K562 (cell line): ENCODE results near the gene COL9A3. TPM values are rescaled to one million over a fixed set of nuclear protein-coding genes. Genes with fewer than 3 reads are reported as not detected.
A peak's percentile ranks its signal among the peaks of the same experiment; 100 is the strongest.

Experiments used
- ATAC-seq: fragments of 200-7000 bp; cut with Tn5 transposase; 3 replicates; pipeline ENCODE4 v1.9.1; 2020; ENCODE audit warnings: moderate library complexity
- BruUV-seq: library from RNA; stranded (reverse); fragments of 400-500 nt; replicated peaks from 2 replicates; lab custom pipeline; 2021; lab: Mats Ljungman, UMichigan
- CTCF ChIA-PET: fragments of 300-600 bp; formaldehyde crosslinking; extraction: SDS; loops from one replicate; lab custom pipeline; 2021; ENCODE audit warnings: low intra/inter-chr PET ratio; lab: Yijun Ruan, JAX
- POLR2A ChIA-PET: fragments of 300-600, 350-650 bp; sonication (Branson Sonifier 250); formaldehyde crosslinking; extraction: SDS; loops from one replicate; lab custom pipeline; 2021; ENCODE audit warnings: antibody characterized with exemption, inconsistent platforms; lab: Yijun Ruan, JAX
- DNase-seq, 4 experiments: peaks; one replicate each; pipeline versions ENCODE4 v3.0.0 to v3.0.0-alpha.2; 2011 to 2018; ENCODE audit warnings: low spot score in 3 of 4, mixed read lengths in 3 of 4; ENCODE audit errors: extremely low read depth in 1 of 4
- FAIRE-seq: peaks from 2 replicates; lab custom pipeline; 2011; peaks lifted over from hg19 to GRCh38; lab: Jason Lieb, UNC
- H2AFZ ChIP-seq: 2 replicates; pipeline ENCODE4 v1.6.0; 2011; ENCODE audit warnings: low read depth, low read length, control low read depth, inconsistent platforms
- H3K27ac ChIP-seq: fragments of 200-600 bp; 3 replicates; pipeline ENCODE4 v1.8.0; 2011; ENCODE audit warnings: low read depth, mild to moderate bottlenecking, control low read depth, inconsistent platforms, low read length, moderate library complexity, mixed read lengths; ENCODE audit errors: extremely low read depth
- H3K27me3 ChIP-seq, 2 experiments: fragments of 300-600 bp in 1 of 2; 2 replicates in 1 of 2; 3 replicates in 1 of 2; pipeline versions ENCODE4 v1.6.0 to v1.8.0; 2011; ENCODE audit warnings: inconsistent platforms in 2 of 2, low read length in 2 of 2, mild to moderate bottlenecking in 1 of 2, mixed read lengths in 1 of 2, moderate library complexity in 1 of 2; ENCODE audit not compliant: control insufficient read depth in 2 of 2, insufficient read depth in 2 of 2
- H3K36me3 ChIP-seq: fragments of 300-600 bp; 3 replicates; pipeline ENCODE4 v1.8.0; 2011; ENCODE audit warnings: mild to moderate bottlenecking, low read length, inconsistent platforms; ENCODE audit not compliant: control insufficient read depth, insufficient read depth
- H3K4me1 ChIP-seq, 2 experiments: fragments of 200-600 bp in 1 of 2; replicated peaks in 1 of 2; 2 replicates in 1 of 2; 3 replicates in 1 of 2; pipeline versions ENCODE4 v1.5.1 to v1.8.0; 2011; ENCODE audit warnings: inconsistent platforms in 2 of 2, low read length in 2 of 2, mild to moderate bottlenecking in 1 of 2, mixed read lengths in 1 of 2, moderate library complexity in 1 of 2; ENCODE audit not compliant: control insufficient read depth in 2 of 2, insufficient read depth in 2 of 2
- H3K4me2 ChIP-seq: 2 replicates; pipeline ENCODE4 v1.6.1; 2011; ENCODE audit warnings: low read length, control low read depth, inconsistent platforms, mixed read lengths; ENCODE audit not compliant: insufficient read depth
- H3K4me3 ChIP-seq: fragments of 200-600 bp; sonication (generic), shearing (Covaris generic); 2 replicates; pipeline ENCODE4 v1.5.1; 2016; ENCODE audit warnings: control low read depth, inconsistent platforms
- H3K79me2 ChIP-seq: fragments of 200-600 bp; 3 replicates; pipeline ENCODE4 v1.8.0; 2011; ENCODE audit warnings: low read length, inconsistent platforms; ENCODE audit not compliant: control insufficient read depth, insufficient read depth
- H3K9ac ChIP-seq, 2 experiments: 2 replicates each; pipeline versions ENCODE4 v1.6.0 to v1.6.1; 2011; ENCODE audit warnings: low read depth in 2 of 2, low read length in 2 of 2, control low read depth in 1 of 2, inconsistent platforms in 1 of 2, mild to moderate bottlenecking in 1 of 2, mixed read lengths in 1 of 2; ENCODE audit not compliant: insufficient read depth in 1 of 2
- H3K9me1 ChIP-seq: one replicate; pipeline ENCODE4 v1.6.0; 2011; ENCODE audit warnings: inconsistent platforms, mild to moderate bottlenecking, low read length, moderate library complexity; ENCODE audit not compliant: control insufficient read depth, insufficient read depth
- H3K9me3 ChIP-seq: replicated peaks from 2 replicates; pipeline ENCODE4 v1.5.1; 2011; ENCODE audit warnings: low read depth, low read length, inconsistent platforms; ENCODE audit not compliant: control insufficient read depth, insufficient read depth
- H4K20me1 ChIP-seq: replicated peaks from 2 replicates; pipeline ENCODE4 v1.6.1; 2011; ENCODE audit warnings: low read length, inconsistent platforms, mixed read lengths; ENCODE audit not compliant: control insufficient read depth, insufficient read depth
- CEBPG ChIP-seq, 3 experiments: fragments of 200-800 bp in 1 of 3; sonication (Bioruptor generic) in 1 of 3; sonication (generic) in 1 of 3; formaldehyde crosslinking in 1 of 3; IDR thresholded peaks in 2 of 3; conservative IDR thresholded peaks in 1 of 3; 2 replicates each; pipeline versions ENCODE4 v1.6.1 to v1.8.0; 2016 to 2022; ENCODE audit warnings: missing compliant biosample characterization in 2 of 3, missing genetic modification characterization in 2 of 3, mild to moderate bottlenecking in 1 of 3, missing genetic modification reagents in 1 of 3
- MED1 ChIP-seq: sonication (generic); formaldehyde crosslinking; IDR thresholded peaks from 2 replicates; pipeline ENCODE4 v1.8.1; 2023; ENCODE audit warnings: missing genetic modification reagents, borderline replicate concordance
- NR2C1 ChIP-seq, 2 experiments: fragments of 450-650 bp; IDR thresholded peaks; 2 replicates each; pipeline ENCODE4 v1.6.1; 2017; ENCODE audit warnings: mild to moderate bottlenecking in 2 of 2, antibody characterized with exemption in 1 of 2, inconsistent platforms in 1 of 2, missing compliant biosample characterization in 1 of 2, missing genetic modification characterization in 1 of 2
- RBFOX2 ChIP-seq: fragments of 200-400 bp; formaldehyde crosslinking; IDR thresholded peaks from 2 replicates; pipeline ENCODE4 v1.6.1; 2017; ENCODE audit warnings: low read depth, mild to moderate bottlenecking, low read length, moderate library complexity
- whole genome bisulfite sequencing: fragments of 100-300 bp; shearing (Covaris generic); methylation state at CpG from one replicate; pipeline ENCODE4 v1.1.6; 2016; ENCODE audit warnings: low coverage, mixed read lengths; ENCODE audit not compliant: insufficient coverage; ENCODE audit errors: missing lambda C conversion rate; 5-methylcytosine and 5-hydroxymethylcytosine counted together
- in situ Hi-C: fragments of 300-500 bp; cut with MboI; formaldehyde crosslinking; loops from 4 replicates; pipeline ENCODE4 v1.15.0; 2018; ENCODE audit warnings: inconsistent platforms, mixed read lengths
- intact Hi-C: fragments of 100-400 bp; cut with micrococcal nuclease; formaldehyde crosslinking; loops from 2 replicates; pipeline ENCODE4 v1.14.2; 2022
- polyA plus RNA-seq, 8 experiments: library from polyadenylated mRNA; depleted of rRNA in 4 of 8; stranded (reverse) in 5 of 8; unstranded in 3 of 8; fragments of >200 nt; fragmentation: Nextera tagmentation in 2 of 8; fragmentation: Illumina TruSeq in 1 of 8; extraction: Ambion mirVana in 2 of 8; extraction: Trizol in 1 of 8; gene quantifications; 2 replicates each; pipeline versions ENCODE4 v1.2.1 to v1.2.3, GENCODE V29; 2011 to 2014; ENCODE audit warnings: inconsistent platforms in 1 of 8, missing spikeins in 1 of 8
- total RNA-seq, 7 experiments: library from RNA; depleted of rRNA in 6 of 7; stranded (reverse); fragments of >200 nt in 6 of 7; fragmentation: Illumina TruSeq in 2 of 7; extraction: Trizol in 2 of 7; gene quantifications; 2 replicates each; pipeline versions ENCODE4 v1.2.1 to v1.2.3, GENCODE V29; 2011 to 2021; ENCODE audit warnings: low replicate concordance in 1 of 7
- TF ChIP-seq, protein P1 (sequence below): fragments of 450-650 bp; IDR thresholded peaks from 2 replicates; pipeline ENCODE4 v1.6.1; 2016; ENCODE audit warnings: low read depth

Gene COL9A3
- total and polyA plus RNA-seq, 9 of the 15 experiments (the other 6 are each of a cell fraction or from before 2014, with no cell fraction given), result 0.14 to 3.6 (median 0.88) TPM; not detected in 1

DNA sequence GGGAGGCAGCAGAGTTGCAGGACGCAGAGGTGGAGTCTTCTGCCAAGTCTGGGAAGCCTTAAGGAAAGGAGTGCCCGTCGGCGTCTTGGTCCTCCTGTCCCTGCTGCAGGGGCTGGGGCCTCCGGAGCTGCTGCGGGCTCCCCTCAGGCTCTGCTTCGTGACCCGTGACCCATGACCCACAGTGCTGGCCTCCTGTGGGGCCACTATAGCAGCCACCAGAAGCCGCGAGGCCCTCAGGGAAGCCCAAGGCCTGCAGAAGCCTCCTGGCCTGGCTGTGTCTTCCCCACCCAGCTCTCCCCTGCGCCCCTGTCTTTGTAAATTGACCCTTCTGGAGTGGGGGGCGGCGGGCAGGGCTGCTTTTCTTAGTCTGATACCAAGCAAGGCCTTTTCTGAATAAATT, 3.3 kb upstream of the COL9A3 start:
- DNase-seq, result no peak
- peaks cover 3 to 77% of the 10 kb centered on the region in 2 experiments; a peak in 3 of 5 replicates for H3K4me1 ChIP-seq
- intact Hi-C loops (no loop called here), in situ Hi-C loops (no loop called here)
- H4K20me1 ChIP-seq, result peaks cover 6% of the 10 kb centered on the region
- H3K79me2 ChIP-seq, result no peaks in the 10 kb centered on the region
- TF ChIP-seq, protein P1, sequence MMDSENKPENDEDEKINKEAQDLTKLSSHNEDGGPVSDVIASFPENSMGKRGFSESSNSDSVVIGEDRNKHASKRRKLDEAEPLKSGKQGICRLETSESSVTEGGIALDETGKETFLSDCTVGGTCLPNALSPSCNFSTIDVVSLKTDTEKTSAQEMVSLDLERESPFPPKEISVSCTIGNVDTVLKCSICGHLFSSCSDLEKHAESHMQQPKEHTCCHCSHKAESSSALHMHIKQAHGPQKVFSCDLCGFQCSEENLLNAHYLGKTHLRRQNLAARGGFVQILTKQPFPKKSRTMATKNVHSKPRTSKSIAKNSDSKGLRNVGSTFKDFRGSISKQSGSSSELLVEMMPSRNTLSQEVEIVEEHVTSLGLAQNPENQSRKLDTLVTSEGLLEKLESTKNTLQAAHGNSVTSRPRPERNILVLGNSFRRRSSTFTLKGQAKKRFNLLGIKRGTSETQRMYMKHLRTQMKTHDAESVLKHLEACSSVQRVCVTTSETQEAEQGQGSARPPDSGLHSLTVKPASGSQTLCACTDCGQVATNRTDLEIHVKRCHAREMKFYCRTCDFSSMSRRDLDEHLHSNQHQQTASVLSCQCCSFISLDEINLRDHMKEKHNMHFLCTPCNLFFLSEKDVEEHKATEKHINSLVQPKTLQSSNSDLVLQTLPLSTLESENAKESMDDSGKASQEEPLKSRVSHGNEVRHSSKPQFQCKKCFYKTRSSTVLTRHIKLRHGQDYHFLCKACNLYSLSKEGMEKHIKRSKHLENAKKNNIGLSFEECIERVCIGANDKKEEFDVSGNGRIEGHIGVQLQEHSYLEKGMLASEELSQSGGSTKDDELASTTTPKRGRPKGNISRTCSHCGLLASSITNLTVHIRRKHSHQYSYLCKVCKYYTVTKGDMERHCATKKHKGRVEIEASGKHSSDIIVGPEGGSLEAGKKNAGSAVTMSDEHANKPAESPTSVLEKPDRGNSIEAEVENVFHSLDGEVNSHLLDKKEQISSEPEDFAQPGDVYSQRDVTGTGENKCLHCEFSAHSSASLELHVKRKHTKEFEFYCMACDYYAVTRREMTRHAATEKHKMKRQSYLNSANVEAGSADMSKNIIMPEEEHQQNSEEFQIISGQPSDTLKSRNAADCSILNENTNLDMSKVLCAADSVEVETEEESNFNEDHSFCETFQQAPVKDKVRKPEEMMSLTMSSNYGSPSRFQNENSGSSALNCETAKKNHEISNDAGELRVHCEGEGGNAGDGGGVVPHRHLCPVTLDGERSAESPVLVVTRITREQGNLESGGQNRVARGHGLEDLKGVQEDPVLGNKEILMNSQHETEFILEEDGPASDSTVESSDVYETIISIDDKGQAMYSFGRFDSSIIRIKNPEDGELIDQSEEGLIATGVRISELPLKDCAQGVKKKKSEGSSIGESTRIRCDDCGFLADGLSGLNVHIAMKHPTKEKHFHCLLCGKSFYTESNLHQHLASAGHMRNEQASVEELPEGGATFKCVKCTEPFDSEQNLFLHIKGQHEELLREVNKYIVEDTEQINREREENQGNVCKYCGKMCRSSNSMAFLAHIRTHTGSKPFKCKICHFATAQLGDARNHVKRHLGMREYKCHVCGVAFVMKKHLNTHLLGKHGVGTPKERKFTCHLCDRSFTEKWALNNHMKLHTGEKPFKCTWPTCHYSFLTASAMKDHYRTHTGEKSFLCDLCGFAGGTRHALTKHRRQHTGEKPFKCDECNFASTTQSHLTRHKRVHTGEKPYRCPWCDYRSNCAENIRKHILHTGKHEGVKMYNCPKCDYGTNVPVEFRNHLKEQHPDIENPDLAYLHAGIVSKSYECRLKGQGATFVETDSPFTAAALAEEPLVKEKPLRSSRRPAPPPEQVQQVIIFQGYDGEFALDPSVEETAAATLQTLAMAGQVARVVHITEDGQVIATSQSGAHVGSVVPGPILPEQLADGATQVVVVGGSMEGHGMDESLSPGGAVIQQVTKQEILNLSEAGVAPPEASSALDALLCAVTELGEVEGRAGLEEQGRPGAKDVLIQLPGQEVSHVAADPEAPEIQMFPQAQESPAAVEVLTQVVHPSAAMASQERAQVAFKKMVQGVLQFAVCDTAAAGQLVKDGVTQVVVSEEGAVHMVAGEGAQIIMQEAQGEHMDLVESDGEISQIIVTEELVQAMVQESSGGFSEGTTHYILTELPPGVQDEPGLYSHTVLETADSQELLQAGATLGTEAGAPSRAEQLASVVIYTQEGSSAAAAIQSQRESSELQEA, result no peak
- peak; percentile 52 for TF ChIP-seq RBFOX2
- TF ChIP-seq NR2C1 (IDR thresholded peaks at IDR 0.05), result no peak
- peak; percentile 41; the same call in 1 of the 2 replicates for TF ChIP-seq NR2C1 (tag; IDR thresholded peaks at IDR 0.05)
- no peak for TF ChIP-seq MED1
- TF ChIP-seq CEBPG (CRISPR knock-in tag; IDR thresholded peaks at IDR 0.05), result no peak
- no peak for TF ChIP-seq CEBPG (tag; conservative IDR thresholded peaks at IDR 0.05 in 1 of 2, IDR thresholded peaks at IDR 0.05 in 1 of 2)
- no peak overlapping the region for H3K9ac ChIP-seq
- H3K36me3 ChIP-seq, result peaks cover 39% of the 10 kb centered on the region; the same call in 2 of the 3 replicates
- H3K27ac ChIP-seq, result no peak overlapping the region
- POLR2A ChIA-PET, result interaction anchor here (0.6 to 1.0 kb wide), 2 partner anchors 9 to 74 kb away, joined by 3 to 4 read pairs; no protein-coding TSS in a partner anchor
- peaks cover 0 to 10% of the 10 kb centered on the region in 2 experiments; a peak in 3 of 5 replicates for H3K27me3 ChIP-seq
- no peaks in the 10 kb centered on the region for H3K9me1 ChIP-seq
- no peak overlapping the region for H3K4me2 ChIP-seq
- no peak overlapping the region for H3K4me3 ChIP-seq
- CTCF ChIA-PET, result no interaction called here
- no TSS peak for BruUV-seq
- no peak for FAIRE-seq
- H2AFZ ChIP-seq, result no peak overlapping the region
- ATAC-seq, result peak; percentile 14; the same call in 2 of the 3 replicates
- 65% methylated on average over 9 of the region's 13 CpGs for WGBS
- no peaks in the 10 kb centered on the region for H3K9me3 ChIP-seq
